ENCODE results near the gene NEGR1.

NEGR1 gene

DNA sequence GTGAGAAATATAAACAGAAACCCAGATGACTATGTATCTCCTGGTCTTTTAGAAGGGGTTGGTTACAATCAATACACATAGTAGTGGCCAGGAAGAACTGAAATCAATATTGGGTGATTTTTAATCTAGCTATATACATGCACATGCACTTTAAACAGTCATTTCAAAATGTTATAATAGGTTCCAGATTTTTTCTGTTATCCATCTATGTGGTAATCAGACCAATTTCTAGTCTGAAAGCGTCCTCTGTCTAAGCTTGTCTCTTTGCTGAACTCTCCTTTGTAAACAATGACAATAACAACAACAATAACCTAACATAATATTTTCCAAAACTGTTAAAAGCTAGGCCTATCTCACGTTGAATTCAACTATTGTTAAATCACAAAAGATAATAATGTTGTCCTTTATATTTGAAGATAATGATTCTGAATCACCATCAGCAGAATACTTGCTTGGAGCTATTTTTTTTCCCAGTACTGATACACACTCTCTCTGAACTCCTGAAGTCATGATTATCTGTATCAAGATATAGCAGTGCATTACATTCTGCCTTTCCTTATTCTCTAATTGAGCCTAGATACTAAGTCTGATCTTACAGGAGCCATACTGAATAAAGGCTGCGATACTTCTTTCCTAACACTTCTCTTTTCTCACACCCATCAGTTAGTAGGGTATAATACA lies 704.7 kb downstream of the NEGR1 start:
- DNase-seq (ENCODE audit: low read depth), result no peak
- in situ Hi-C loops (cut with HindIII; ENCODE audit: low sequenced_read_pairs), result loop anchor here (25.0 kb wide), 1 partner anchor 460 kb away; no protein-coding TSS in a partner anchor

GRCh38 chr1:71572038-71572437 lies 710.3 kb downstream of the NEGR1 start:
- no peak for TF ChIP-seq CTCF (IDR thresholded peaks at IDR 0.05; ENCODE audit: low read depth, low read length, missing control alignments)
- no peak for DNase-seq (ENCODE audit: low read depth)
- in situ Hi-C loops (cut with HindIII; ENCODE audit: low sequenced_read_pairs), result no loop called here
- H3K4me3 ChIP-seq (ENCODE audit: low read depth, low read length), result no peak overlapping the region

More for the DNA sequence above, 704.7 kb downstream of the NEGR1 start:
- no peak for TF ChIP-seq CTCF (IDR thresholded peaks at IDR 0.05; ENCODE audit: low read depth, low read length, missing control alignments)
- no peak overlapping the region for H3K4me3 ChIP-seq (ENCODE audit: low read depth, low read length)

GRCh38 chr1:71566413-71566812 lies 715.9 kb downstream of the NEGR1 start:
- TF ChIP-seq CTCF (IDR thresholded peaks at IDR 0.05; ENCODE audit: low read depth, low read length, missing control alignments), result no peak
- DNase-seq (ENCODE audit: low read depth), result no peak
- no peak overlapping the region for H3K4me3 ChIP-seq (ENCODE audit: low read depth, low read length)
- in situ Hi-C loops (cut with HindIII; ENCODE audit: low sequenced_read_pairs), result no loop called here

- DNase-seq (ENCODE audit: low read depth), result no peak
- in situ Hi-C loops (cut with HindIII; ENCODE audit: low sequenced_read_pairs), result no loop called here
- TF ChIP-seq CTCF (IDR thresholded peaks at IDR 0.05; ENCODE audit: low read depth, low read length, missing control alignments), result no peak
- no peak overlapping the region for H3K4me3 ChIP-seq (ENCODE audit: low read depth, low read length)
These were observed 716.5 kb downstream of the NEGR1 start for GRCh38 chr1:71565831-71566230.

DNA sequence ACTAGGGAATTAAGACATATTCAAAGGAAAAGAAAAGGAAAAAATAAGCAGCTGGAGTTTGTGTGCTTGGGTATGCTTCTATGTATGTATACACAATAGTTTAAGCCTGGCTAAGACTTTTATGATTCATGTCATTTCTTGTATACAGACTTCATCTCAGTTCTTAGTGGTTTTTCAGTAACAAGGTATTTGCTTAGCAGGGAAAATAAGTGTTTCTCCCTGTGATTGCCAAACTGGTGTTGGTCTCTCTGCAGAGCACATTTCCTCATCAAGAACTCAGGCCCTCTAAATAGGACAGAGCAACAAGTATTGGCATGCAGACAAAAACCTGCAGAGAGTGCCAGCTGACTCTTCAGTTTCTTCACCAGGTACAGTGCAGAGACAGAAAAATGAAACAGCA lies 717.1 kb downstream of the NEGR1 start:
- H3K4me3 ChIP-seq (ENCODE audit: low read depth, low read length), result no peak overlapping the region
- peak; percentile 16 for DNase-seq (ENCODE audit: low read depth)
- in situ Hi-C loops (cut with HindIII; ENCODE audit: low sequenced_read_pairs), result no loop called here
- no peak for TF ChIP-seq CTCF (IDR thresholded peaks at IDR 0.05; ENCODE audit: low read depth, low read length, missing control alignments)

- no peak for DNase-seq (ENCODE audit: low read depth)
- no peak for TF ChIP-seq CTCF (IDR thresholded peaks at IDR 0.05; ENCODE audit: low read depth, low read length, missing control alignments)
- in situ Hi-C loops (cut with HindIII; ENCODE audit: low sequenced_read_pairs), result no loop called here
- no peak overlapping the region for H3K4me3 ChIP-seq (ENCODE audit: low read depth, low read length)
These were observed 720.0 kb downstream of the NEGR1 start for GRCh38 chr1:71562298-71562697.
